Caco-2 (cell line): ENCODE measurements around the gene CTTN. TPM values are rescaled to one million over a fixed set of nuclear protein-coding genes. Genes with fewer than 3 reads are reported as not detected.

Experiments used
- BruUV-seq: library from RNA; stranded (reverse); fragments of 400-500 nt; replicated peaks from 2 replicates; lab custom pipeline; 2021; lab: Mats Ljungman, UMichigan
- CTCF ChIA-PET: fragments of 300-600 bp; sonication (Branson Sonifier 250); formaldehyde crosslinking; loops from one replicate; lab custom pipeline; 2022; ENCODE audit warnings: antibody characterized with exemption; lab: Charles Lee
- POLR2A ChIA-PET: fragments of 300-600 bp; sonication (Branson Sonifier 250); formaldehyde crosslinking; loops from one replicate; lab custom pipeline; 2022; ENCODE audit warnings: antibody characterized with exemption; lab: Charles Lee
- DNase-seq, 2 experiments: peaks; one replicate each; pipeline versions ENCODE4 v3.0.0 to v3.0.0-alpha.2; 2020 to 2022
- H3K27me3 ChIP-seq: replicated peaks from 2 replicates; pipeline ENCODE4 v1.6.0; 2011; ENCODE audit warnings: low read length; ENCODE audit not compliant: control insufficient read depth, insufficient read depth
- H3K36me3 ChIP-seq: 2 replicates; pipeline ENCODE4 v1.5.1; 2011; ENCODE audit warnings: low read length; ENCODE audit not compliant: control insufficient read depth, insufficient read depth
- H3K4me1 ChIP-seq: fragments of 250-450 bp; sonication (Bioruptor Pico); 2 replicates; pipeline ENCODE4 v1.5.1; 2020; ENCODE audit warnings: mild to moderate bottlenecking
- H3K4me3 ChIP-seq: 2 replicates; pipeline ENCODE4 v1.5.1; 2011; ENCODE audit warnings: low read depth, mild to moderate bottlenecking, control low read depth, low read length
- H3K9me3 ChIP-seq: fragments of 250-450 bp; sonication (Bioruptor Pico); 2 replicates; pipeline ENCODE4 v1.5.1; 2020; ENCODE audit warnings: mild to moderate bottlenecking, moderate library complexity
- H3K27ac Mint-ChIP-seq: one replicate; pipeline ENCODE4 v1.8.0; 2022; ENCODE audit warnings: mixed read lengths; ENCODE audit not compliant: unreplicated experiment
- H3K27me3 Mint-ChIP-seq: one replicate; pipeline ENCODE4 v1.8.0; 2022; ENCODE audit warnings: mixed read lengths; ENCODE audit not compliant: insufficient read depth, unreplicated experiment
- H3K36me3 Mint-ChIP-seq: one replicate; pipeline ENCODE4 v1.8.0; 2022; ENCODE audit warnings: mild to moderate bottlenecking, mixed read lengths; ENCODE audit not compliant: insufficient read depth, unreplicated experiment
- H3K4me1 Mint-ChIP-seq: one replicate; pipeline ENCODE4 v1.8.0; 2022; ENCODE audit warnings: low read depth, mixed read lengths; ENCODE audit not compliant: unreplicated experiment
- H3K4me3 Mint-ChIP-seq: one replicate; pipeline ENCODE4 v1.8.0; 2022; ENCODE audit warnings: mild to moderate bottlenecking, moderate library complexity, mixed read lengths; ENCODE audit not compliant: unreplicated experiment
- H3K9me3 Mint-ChIP-seq: one replicate; pipeline ENCODE4 v1.8.0; 2022; ENCODE audit warnings: mixed read lengths; ENCODE audit not compliant: unreplicated experiment
- CTCF ChIP-seq, 2 experiments: fragments of 200-600 bp in 1 of 2; IDR thresholded peaks; 1 replicate in 1 of 2; 2 replicates in 1 of 2; pipeline versions ENCODE4 v1.5.1 to v1.8.0; 2011 to 2022; ENCODE audit warnings: antibody characterized with exemption in 1 of 2, control low read depth in 1 of 2, inconsistent platforms in 1 of 2, low read depth in 1 of 2, low read length in 1 of 2, mild to moderate bottlenecking in 1 of 2, moderate library complexity in 1 of 2; ENCODE audit not compliant: insufficient read depth in 1 of 2, severe bottlenecking in 1 of 2, unreplicated experiment in 1 of 2
- intact Hi-C: fragments of 100-400 bp; cut with micrococcal nuclease; formaldehyde crosslinking; loops from one replicate; pipeline ENCODE4 v1.10.0; 2022; ENCODE audit not compliant: unreplicated experiment
- total RNA-seq: library from RNA; stranded (reverse); gene quantifications from 2 replicates; pipeline ENCODE4 v1.2.3, GENCODE V29; 2022

Gene CTTN
- total RNA-seq, 1 experiment from 2014 or later, result 502 TPM

GRCh38 chr11:70409437-70409836, 11.1 kb downstream of the CTTN start:
- H3K4me3 ChIP-seq, result no peak overlapping the region
- no peak for DNase-seq
- intact Hi-C loops, result no loop called here
- H3K9me3 ChIP-seq, result no peaks in the 10 kb centered on the region
- ChIA-PET POLR2A (no interaction called here), CTCF (interaction anchor here (0.6 kb wide), 1 partner anchor 539 kb away, joined by 3 read pairs; no protein-coding TSS in a partner anchor)
- no peaks in the 10 kb centered on the region for H3K27me3 ChIP-seq
- peaks cover 97% of the 10 kb centered on the region for H3K36me3 Mint-ChIP-seq
- no peaks in the 10 kb centered on the region for H3K9me3 Mint-ChIP-seq
- peaks cover 14% of the 10 kb centered on the region for H3K36me3 ChIP-seq
- no peak for TF ChIP-seq CTCF (IDR thresholded peaks at IDR 0.05; ENCODE audit: insufficient read depth in 1 of 2, low read depth in 1 of 2, low read length in 1 of 2, severe bottlenecking in 1 of 2, unreplicated experiment in 1 of 2)
- no peaks in the 10 kb centered on the region for H3K27me3 Mint-ChIP-seq
- no peak overlapping the region for H3K27ac Mint-ChIP-seq
- no peaks in the 10 kb centered on the region for H3K4me1 ChIP-seq
- no TSS peak for BruUV-seq
- peaks cover under 1% of the 10 kb centered on the region for H3K4me1 Mint-ChIP-seq
- H3K4me3 Mint-ChIP-seq, result no peak overlapping the region

- Mint-ChIP-seq H3K27me3 (no peaks in the 10 kb centered on the region), H3K9me3 (no peaks in the 10 kb centered on the region), H3K4me1 (no peaks in the 10 kb centered on the region), H3K36me3 (peaks cover 97% of the 10 kb centered on the region), H3K4me3 (no peak overlapping the region), H3K27ac (no peak overlapping the region)
- BruUV-seq, result no TSS peak
- no peak for DNase-seq
- no peak for TF ChIP-seq CTCF (IDR thresholded peaks at IDR 0.05; ENCODE audit: insufficient read depth in 1 of 2, low read depth in 1 of 2, low read length in 1 of 2, severe bottlenecking in 1 of 2, unreplicated experiment in 1 of 2)
- CTCF ChIA-PET, result interaction anchor here (0.6 kb wide), 1 partner anchor 540 kb away, joined by 3 read pairs; no protein-coding TSS in a partner anchor
- Histone ChIP-seq H3K9me3 (no peaks in the 10 kb centered on the region), H3K36me3 (peaks cover 17% of the 10 kb centered on the region), H3K4me1 (no peaks in the 10 kb centered on the region), H3K27me3 (no peaks in the 10 kb centered on the region), H3K4me3 (no peak overlapping the region)
- intact Hi-C loops, result no loop called here
- POLR2A ChIA-PET, result no interaction called here
Measured at GRCh38 chr11:70409871-70410270, 11.5 kb downstream of the CTTN start.

GRCh38 chr11:70410276-70411205, 12.2 kb downstream of the CTTN start:
- intact Hi-C loops, result no loop called here
- no peak overlapping the region for H3K4me3 Mint-ChIP-seq
- peaks cover 22% of the 10 kb centered on the region for H3K36me3 ChIP-seq
- POLR2A ChIA-PET, result no interaction called here
- BruUV-seq, result no TSS peak
- no peaks in the 10 kb centered on the region for H3K27me3 Mint-ChIP-seq
- no peaks in the 10 kb centered on the region for H3K9me3 Mint-ChIP-seq
- H3K4me1 Mint-ChIP-seq, result no peaks in the 10 kb centered on the region
- DNase-seq, result no peak
- no peak overlapping the region for H3K4me3 ChIP-seq
- no peak overlapping the region for H3K27ac Mint-ChIP-seq
- TF ChIP-seq CTCF (IDR thresholded peaks at IDR 0.05; ENCODE audit: insufficient read depth in 1 of 2, low read depth in 1 of 2, low read length in 1 of 2, severe bottlenecking in 1 of 2, unreplicated experiment in 1 of 2), result no peak
- no peaks in the 10 kb centered on the region for H3K27me3 ChIP-seq
- no peaks in the 10 kb centered on the region for H3K9me3 ChIP-seq
- H3K4me1 ChIP-seq, result no peaks in the 10 kb centered on the region
- CTCF ChIA-PET, result no interaction called here
- peaks cover 97% of the 10 kb centered on the region for H3K36me3 Mint-ChIP-seq
